ENCODE measurements around the gene CTDSP2.
"Not testable (repeated sequence)": the region's sequence is repeated elsewhere in the genome, so short reads cannot be mapped to it uniquely, and the experiment has no call there.

The CTDSP2 gene

DNA sequence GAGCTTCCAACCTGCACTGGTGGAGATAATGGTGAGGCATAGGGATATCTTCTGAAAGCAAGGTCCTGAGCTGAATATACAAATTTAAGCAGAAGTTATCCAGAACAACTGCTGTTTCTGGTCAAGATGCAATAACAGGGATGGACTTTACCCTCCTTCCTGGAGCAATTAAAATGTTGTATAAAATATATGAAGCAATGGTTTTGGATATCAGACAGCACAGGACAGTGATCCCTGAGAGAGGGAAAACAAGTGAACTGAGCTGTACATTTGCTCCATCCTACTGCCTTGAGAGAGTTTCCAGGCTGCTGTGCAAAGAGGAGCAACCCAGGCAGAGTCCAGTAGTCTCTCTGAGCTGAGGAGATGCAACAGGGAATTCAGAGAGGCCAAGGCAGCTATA, 36.0 kb upstream of the CTDSP2 start:
- no peak for DNase-seq (ENCODE audit: low read depth in 3 of 3, low spot score in 1 of 3)

DNA sequence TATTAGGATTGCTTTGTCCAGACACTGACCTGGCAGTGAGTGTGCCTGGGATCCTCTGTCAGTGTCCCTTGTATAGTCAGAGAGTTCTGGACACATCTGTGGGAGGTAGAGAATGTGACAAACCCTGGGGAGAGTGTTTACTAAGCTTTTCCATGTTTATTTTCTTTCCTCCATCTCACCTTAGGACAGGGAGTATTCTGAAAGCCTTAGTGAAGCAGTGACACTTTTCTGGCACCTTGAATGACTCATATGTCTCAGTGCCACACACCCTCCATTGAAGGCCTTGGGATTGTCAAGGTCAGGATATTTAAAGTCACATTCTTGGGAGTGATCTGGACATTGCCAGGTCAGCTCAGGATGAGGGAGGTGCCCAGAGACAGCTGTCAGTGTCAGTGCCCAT, 34.9 kb upstream of the CTDSP2 start:
- DNase-seq (ENCODE audit: low read depth in 3 of 3, low spot score in 1 of 3) = no peak

DNA sequence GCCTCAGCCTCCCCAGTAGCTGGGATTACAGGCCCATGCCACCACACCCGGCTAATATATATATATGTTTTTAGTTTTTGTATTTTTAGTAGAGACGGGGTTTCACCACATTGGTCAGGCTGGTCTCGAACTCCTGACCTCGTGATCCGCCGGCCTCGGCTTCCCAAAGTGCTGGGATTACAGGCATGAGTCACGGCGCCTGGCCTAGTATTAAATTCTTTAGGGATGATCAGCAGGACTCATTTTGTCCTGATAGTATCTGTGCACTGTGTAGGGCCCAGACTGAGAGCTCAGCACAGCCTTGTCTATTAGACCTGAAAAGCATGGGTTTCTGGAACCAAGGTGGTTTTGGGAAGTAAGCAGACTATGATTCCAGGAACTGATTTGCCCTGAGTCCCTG, 34.5 kb upstream of the CTDSP2 start:
- not testable (repeated sequence) for DNase-seq (ENCODE audit: low read depth in 3 of 3, low spot score in 1 of 3)

DNA sequence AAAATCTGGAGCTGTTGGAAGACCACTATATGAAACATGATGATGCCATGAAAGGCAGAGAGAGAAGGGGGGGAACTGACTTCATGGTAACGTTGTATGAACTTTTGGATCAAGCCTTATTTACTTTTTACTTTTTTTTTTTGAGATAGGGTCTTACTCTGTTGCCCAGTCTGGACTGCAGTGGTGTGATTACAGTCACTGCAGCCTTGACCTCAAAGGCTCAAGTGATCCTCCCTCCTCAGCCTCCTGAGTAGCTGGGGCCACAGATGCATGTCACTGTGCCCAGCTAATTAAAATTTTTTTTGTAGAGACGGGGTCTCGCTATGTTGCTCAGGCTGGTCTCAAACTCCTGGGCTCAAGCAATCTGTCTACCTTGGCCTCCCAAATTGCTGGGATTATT, 31.3 kb upstream of the CTDSP2 start:
- DNase-seq (ENCODE audit: low read depth in 3 of 3, low spot score in 1 of 3) = no peak

DNA sequence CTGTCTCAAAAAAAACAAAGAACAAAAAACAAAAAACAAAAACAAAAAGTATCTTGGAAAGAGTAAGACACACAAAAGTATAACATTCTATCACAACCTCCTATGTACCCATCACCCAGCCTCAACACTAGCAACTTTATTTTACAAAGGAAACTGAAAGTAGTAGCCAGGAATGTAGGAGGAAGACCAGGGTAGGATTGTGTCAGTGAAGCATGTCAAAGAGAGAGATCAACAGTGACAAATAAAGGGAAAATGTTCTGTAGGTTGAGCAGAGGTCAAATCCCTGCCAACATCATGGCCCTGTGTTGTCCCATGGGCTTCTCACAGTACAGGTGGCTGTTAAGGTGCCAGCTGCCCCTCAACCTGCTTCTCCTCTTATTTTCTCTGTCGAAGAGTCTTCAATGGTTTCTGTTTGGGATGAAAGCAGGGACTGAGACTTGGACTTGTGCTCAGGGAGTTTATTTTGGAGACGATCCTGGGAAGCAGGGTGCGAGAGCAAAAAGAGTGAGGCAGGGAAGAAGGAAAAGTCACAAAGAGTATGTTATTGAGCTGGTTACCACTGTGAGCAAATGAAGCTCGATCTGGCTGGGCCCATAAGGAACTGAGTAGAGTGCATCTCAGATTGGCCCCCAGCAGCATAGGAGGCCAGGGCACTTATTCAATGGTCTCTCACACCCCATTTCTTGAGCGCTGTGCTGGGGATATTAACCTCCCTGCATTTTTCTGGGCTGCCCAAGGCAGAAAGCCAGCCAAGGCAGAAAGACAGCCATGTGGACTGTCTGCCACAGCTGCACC, 29.4 kb upstream of the CTDSP2 start:
- DNase-seq (ENCODE audit: low read depth in 3 of 3, low spot score in 1 of 3) = no peak

DNA sequence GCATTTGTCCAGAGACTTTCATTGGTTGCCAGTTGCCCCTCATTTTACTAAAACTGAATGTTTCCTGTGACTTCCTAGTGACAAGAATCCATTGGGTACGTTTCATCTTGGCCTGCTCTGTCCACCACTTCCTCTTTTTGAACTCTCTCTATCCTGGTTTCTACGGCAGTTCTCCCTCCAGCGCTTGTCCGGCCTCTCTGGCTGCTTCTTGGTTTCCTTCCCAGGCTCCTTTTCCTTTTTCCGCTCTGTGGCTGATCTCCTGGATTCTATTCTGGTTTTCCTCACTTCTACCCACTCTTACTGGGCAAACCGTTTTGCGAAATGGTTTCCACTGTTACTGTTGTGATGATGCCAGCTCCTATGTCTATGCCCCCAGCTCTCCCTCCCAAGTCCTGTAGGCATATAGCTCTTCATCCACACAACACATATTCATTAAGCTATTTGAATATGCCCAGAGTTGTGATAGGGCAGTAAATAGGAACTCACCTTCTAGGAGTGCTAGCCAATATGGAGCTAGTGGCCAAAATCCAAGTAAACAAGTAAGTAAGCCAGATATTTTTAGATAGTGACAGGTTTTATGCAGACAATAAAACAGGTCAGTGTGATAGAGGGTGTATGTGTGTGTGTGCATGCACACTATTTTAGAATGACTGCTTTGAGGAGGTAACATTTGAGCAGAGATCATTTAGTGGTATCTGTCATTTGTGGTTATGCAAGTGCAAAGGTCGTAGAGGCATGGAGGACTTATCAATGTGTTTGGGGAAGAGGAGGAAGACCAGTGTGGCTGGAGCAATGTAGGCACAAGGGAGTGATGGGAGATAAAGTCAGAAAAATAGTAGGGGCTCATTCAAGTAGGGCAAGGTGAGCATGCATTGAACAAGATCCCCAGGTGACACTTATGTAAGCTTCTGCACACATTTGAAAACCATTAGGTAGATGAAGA, 27.9 kb upstream of the CTDSP2 start:
- DNase-seq (ENCODE audit: low read depth in 3 of 3, low spot score in 1 of 3) = no peak

DNA sequence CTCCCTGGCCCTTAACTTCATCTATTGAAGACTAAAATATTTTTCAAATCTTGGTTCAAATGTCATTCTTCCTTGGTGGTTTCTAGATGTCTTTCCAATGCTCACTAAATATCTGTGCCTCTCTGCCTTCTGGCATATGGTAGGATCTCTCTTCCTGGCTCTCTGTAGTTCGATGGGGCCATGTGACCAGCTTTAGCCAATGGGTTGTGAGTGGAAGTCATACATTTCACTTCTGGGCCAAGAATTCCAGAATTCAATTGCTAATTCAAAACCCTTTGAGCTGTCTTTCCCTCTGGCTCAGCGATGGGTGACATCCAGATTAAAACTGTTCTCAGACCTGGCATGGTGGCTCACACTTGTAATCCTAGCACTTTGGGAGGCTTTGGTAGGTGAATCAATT, 25.8 kb upstream of the CTDSP2 start:
- DNase-seq (ENCODE audit: low read depth in 3 of 3, low spot score in 1 of 3) = no peak

DNA sequence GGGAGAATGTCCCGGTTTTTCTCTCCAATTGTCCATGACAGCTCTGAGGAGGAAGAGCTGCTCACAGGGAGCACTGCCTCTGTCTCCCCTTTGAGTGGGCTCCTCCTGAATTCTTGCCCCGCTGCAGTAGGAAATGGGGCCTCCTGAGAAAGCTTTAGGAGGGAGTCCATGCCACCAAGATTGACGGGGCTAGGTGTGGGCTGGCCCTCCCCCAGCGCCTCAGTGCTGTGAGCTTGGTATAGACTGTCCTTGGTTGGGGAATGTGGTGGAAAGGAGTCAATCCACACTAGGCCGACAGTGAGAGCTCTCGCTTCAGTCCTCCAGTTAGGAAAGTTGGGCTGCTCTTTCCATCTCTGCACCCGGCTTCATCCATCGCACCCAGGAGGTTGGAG, 23.4 kb upstream of the CTDSP2 start:
- DNase-seq (ENCODE audit: low read depth in 3 of 3, low spot score in 1 of 3) = no peak

DNA sequence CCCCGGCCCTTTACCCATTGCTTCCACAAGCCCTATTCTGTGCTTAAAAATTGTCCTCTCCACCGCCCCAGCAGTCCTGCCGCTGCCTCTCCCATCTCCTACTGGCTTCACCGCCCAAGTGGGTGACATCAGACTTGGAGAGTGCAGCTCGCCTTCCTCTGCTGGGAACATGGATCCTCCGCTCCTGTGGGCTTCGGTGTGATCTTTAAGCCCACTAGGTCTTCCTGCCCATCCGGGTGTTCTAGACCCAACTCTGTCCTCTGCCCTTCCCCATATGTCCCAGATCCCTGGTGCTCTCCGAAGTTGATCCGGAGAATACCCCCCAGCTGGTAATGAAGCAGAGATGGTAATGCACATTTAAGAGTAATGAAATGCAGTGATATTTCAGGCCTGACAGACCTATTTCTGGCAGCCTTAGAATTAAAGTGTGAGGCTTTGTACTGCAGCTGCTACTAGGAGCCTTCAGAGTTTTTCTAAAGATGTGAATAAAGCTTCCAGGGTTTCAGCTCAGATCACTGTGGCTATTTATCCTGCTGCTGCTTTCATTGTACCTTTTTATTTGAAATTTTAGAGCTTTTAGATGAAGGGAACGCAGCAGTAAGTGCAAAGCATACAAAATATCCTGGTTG, 22.9 kb upstream of the CTDSP2 start:
- no peak for DNase-seq (ENCODE audit: low read depth in 3 of 3, low spot score in 1 of 3)

DNA sequence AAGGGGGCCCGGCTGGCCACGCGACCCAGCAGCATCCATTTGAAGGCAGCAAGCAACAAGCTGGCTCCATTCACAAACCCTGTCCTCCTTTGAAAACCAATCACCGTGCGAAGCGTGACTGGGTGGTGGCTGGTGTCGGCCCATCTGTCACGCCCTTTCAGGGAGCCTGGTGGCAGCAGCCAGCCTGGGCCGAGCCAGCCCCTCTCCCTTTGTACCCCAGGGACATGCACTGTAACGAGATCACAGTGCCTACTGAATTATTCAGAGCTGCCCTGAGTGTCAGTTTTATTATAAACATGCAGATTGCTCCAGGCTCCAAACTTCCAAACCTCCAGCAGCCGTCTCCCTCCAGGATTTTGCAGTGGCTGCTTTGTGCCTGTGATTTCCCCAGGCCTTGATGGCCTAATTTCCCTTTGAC, 22.3 kb upstream of the CTDSP2 start:
- DNase-seq (ENCODE audit: low read depth in 3 of 3, low spot score in 1 of 3) = no peak

DNA sequence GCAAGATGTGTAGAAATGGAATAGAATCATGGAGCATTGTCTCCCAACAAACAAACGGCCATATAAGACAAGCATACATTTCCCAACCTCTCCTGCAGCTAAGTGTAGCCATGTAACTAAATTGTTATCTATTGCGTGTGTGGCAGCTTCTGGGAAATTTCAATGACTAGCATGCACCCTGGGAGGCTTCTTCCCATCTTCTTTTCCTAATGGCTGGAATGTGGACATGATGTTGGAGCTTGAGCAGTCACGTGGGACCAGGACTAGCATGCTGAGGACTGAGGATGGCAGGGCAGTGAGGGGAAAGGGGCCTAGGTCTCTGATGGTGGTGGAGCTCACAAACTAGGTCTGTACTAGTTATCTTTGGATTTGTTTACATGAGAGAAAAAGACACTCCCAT, 21.7 kb upstream of the CTDSP2 start:
- DNase-seq (ENCODE audit: low read depth in 3 of 3, low spot score in 1 of 3) = no peak

DNA sequence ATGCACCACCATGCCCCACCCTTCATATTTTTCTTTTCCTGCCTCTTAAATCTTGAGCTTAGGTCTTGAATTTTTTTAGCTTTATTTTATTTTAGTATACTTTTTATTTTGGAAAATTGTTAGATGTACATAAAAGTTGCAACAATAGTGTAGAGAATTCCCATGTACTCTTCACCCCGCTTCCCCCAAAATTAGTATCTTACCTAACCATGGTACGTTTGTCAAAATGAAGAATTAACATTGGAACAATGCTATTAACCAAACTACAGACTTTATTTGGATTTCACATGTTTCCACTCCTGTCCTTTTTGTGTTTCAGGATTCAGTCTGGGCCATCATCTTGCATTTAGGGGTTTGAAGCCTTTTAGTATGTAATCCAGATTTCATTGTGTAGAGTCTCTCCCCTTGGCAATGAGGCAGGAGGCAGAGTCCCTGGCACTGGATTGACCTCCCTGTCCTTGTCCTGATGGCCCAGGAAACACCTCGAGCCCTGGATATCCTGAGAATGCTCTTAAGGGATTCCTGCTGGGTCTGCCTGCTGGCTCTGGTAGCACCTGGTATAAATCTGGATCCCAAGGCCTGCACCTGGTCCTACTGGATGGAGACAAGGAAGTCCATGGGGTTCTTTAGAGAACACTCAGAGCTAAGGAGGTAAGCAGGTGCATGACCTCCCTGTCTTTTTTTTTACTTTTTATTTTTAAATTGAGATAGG, 19.9 kb upstream of the CTDSP2 start:
- DNase-seq (ENCODE audit: low read depth in 3 of 3, low spot score in 1 of 3) = no peak

DNA sequence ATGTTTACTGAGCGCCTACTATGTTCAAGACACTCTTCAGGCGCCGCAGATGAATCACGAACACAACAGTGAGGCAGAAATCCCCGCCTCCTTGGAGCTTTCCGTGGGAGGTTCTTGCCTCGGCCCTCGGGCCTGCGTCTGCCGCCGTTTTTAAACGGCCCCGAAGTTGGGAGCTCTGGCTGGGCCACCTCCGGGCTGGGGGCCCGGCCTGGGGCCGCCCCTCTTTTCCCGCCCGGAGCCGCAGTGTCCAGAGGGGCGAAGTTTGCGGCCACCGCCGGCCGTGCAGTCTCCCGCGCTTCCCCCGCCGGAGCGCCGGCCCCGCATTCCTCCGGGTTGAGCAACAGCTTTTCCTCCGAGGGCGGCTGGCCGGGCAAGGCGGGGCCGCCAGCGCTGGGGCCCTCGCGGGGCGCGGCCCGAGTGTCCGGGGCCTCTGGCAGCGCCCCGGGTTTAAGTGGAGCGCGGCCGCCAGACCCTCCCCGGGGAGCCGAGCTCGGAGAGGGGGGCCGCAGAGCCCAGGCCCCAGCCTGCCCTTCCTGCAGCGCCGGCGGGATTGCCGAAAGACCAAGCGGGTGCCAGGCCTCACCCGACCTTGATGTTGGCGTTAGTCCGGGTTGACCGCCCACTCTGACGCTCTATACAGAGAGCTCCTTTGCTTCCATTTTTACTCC, 18.7 kb upstream of the CTDSP2 start:
- DNase-seq (ENCODE audit: low read depth in 3 of 3, low spot score in 1 of 3) = peak in 2 of 3 donors; percentile 24 to 43

DNA sequence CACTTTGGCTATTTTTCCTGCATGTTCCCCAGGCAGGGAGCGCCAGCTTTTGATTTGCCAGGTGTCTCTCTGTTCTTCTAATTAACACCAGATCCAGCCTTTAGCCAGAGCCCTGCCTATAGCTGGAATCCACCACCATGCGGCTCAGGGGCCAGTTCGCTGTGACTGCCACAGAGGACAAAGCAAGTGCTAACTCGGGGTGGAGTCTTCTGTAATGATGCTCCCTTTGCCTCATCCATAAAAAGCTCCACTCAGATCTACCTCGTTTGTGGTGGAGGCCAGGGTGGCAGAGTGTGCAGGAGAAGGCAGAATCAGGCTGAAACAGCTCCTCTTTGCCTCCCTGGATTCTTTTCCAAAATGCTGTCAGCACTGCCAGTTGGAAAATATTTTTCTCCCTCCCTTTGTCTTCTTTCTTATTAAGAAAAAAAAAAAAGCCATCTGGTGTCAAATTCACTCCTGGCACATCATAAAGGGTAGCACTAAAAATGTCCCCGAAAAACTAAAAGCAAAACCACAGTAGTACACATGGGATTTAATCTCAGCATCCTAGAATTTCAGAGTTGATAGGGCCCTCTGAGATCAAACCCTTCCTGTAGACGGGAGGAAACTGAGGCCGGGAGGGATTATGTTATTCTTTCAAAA, 18.0 kb upstream of the CTDSP2 start:
- DNase-seq (ENCODE audit: low read depth in 3 of 3, low spot score in 1 of 3) = no peak

DNA sequence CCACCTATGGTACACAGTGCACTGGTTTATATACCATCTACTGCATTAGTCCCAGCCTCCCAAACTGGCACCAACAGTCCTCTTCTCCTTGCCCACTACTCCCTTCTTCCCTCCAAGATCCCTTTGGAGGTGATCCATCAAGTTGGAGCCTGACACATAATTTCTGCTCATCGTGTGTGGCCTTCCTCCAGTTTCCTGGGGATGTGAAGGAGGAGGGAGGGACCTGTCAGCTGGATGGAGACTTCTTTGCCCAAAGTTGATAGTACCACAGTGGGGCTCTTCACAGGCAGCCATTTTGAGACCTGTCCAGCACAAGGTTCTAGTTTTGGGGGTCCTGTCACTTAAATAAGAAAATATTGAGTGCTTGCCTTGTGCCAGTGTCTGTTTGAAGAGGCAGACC, 17.1 kb upstream of the CTDSP2 start:
- no peak for DNase-seq (ENCODE audit: low read depth in 3 of 3, low spot score in 1 of 3)

DNA sequence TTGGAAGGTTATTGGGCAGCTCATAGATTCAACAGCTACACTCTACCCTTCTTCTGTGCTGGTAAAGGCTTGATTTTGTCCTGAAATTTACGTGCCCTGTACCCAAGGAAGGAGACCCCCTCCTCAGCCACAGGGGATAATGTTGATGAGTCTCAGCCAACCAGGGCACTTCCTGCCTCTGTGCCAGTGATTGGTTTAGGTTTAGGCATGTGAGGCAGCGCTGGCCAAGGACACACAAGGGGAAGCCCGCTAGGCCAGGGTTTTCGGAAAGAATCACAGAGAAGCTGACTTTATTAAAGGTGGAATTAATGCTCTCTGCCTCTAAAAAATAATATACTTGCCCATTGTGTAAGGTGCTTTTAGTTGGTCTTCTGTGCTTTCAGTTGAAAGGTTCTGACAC, 15.4 kb upstream of the CTDSP2 start:
- DNase-seq (ENCODE audit: low read depth in 3 of 3, low spot score in 1 of 3) = no peak

DNA sequence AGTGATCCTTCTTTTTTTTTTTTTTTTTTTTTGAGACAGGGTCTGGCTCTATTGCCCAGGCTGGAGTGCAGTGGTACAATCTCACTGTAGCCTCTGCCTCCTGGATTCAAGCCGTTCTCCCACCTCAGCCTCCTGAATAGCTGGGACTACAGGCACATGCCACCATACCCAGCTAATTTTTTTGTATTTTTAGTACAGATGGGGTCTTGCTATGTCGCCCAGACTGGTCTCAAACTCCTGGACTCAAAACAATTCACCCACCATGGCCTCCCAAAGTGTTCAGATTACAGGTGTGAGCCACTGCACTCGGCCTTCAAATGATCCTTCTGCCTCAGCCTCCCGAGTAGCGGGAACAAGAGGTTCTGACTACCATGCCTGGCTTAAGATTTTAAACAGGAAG, 14.4 kb upstream of the CTDSP2 start:
- DNase-seq (ENCODE audit: low read depth in 3 of 3, low spot score in 1 of 3) = not testable (repeated sequence)

DNA sequence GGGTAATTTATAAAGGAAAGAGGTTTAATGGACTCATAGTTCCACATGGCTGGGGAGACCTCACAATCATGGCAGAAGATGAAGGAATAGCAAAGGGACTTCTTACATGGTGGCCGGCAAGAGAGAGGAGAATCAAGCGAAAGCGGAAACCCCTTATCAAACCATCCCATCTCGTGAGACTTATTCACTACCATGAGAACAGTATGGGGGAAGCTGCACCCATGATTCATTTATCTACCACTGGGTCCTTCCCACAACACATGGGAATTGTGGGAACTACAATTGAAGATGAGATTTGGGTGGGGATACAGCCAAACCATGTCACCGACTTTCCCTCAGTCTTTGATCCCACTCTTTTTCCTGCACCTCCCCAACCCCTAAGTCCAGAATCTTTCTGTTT, 12.6 kb upstream of the CTDSP2 start:
- no peak for DNase-seq (ENCODE audit: low read depth in 3 of 3, low spot score in 1 of 3)

DNA sequence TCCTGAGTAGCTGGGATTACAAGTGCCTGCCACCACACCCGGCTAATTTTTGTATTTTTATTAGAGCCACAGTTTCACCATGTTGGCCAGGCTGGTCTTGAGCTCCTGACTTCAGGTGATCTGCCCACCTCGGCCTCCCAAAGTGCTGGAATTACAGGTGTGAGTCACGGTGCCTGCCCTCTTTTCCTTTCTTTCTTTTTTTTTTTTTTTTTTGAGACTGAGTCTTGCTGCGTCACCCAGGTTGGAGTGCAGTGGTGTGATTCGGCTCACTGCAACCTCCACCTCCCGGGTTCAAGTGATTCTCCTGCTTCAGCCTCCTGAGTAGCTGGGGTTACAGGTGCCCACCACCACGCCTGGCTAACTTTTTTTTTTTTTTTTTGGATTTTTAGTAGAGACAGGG, 11.6 kb upstream of the CTDSP2 start:
- not testable (repeated sequence) for DNase-seq (ENCODE audit: low read depth in 3 of 3, low spot score in 1 of 3)

DNA sequence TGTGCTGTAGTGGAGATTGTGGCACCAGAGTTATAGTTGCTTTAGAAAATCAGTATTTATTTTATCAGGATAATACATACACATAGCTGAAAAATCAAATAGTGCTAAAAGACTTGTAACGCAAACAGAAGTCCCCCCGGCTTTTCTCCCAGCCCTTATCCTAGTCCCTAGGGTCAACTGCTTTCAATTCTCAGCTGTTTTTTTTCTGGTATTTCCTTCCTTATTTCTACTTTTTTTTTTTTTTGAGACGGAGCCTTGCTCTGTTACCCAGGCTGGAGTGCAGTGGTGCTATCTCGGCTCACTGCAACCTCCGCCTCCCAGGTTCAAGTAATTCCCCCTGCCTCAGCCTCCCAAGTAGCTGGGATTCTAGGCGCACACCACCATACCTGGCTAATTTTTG, 8.4 kb upstream of the CTDSP2 start:
- no peak for DNase-seq (ENCODE audit: low read depth in 3 of 3, low spot score in 1 of 3)

Data from stimulated activated CD4-positive, alpha-beta T cell treated with anti-CD3 and anti-CD28 coated beads, TNF-alpha, amount 100 ng/mL, for 1 hour (primary cell).